ENCODE results near the gene PIM1. TPM values are rescaled to one million over a fixed set of nuclear protein-coding genes. Genes with fewer than 3 reads are reported as not detected.

Gene PIM1
- total and polyA plus RNA-seq, 9 of the 15 experiments (the other 6 are each of a cell fraction or from before 2014, with no cell fraction given) = 19.0 to 789 (median 212) TPM

- no peak for TF ChIP-seq ZFP36 (IDR thresholded peaks at IDR 0.05; ENCODE audit: low read depth, low read length, partially characterized antibody)
- TF ChIP-seq, protein P1, sequence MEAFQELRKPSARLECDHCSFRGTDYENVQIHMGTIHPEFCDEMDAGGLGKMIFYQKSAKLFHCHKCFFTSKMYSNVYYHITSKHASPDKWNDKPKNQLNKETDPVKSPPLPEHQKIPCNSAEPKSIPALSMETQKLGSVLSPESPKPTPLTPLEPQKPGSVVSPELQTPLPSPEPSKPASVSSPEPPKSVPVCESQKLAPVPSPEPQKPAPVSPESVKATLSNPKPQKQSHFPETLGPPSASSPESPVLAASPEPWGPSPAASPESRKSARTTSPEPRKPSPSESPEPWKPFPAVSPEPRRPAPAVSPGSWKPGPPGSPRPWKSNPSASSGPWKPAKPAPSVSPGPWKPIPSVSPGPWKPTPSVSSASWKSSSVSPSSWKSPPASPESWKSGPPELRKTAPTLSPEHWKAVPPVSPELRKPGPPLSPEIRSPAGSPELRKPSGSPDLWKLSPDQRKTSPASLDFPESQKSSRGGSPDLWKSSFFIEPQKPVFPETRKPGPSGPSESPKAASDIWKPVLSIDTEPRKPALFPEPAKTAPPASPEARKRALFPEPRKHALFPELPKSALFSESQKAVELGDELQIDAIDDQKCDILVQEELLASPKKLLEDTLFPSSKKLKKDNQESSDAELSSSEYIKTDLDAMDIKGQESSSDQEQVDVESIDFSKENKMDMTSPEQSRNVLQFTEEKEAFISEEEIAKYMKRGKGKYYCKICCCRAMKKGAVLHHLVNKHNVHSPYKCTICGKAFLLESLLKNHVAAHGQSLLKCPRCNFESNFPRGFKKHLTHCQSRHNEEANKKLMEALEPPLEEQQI (IDR thresholded peaks at IDR 0.05) = no peak
- no peak for TF ChIP-seq ZSCAN32 (CRISPR knock-in tag; IDR thresholded peaks at IDR 0.05)
- no peak for TF ChIP-seq BDP1 (IDR thresholded peaks at IDR 0.05; ENCODE audit: insufficient read depth, insufficient read length)
- TF ChIP-seq MGA (IDR thresholded peaks at IDR 0.05) = peak; percentile 71
- TF ChIP-seq RBBP5 (IDR thresholded peaks at IDR 0.05; ENCODE audit: borderline replicate concordance, insufficient read depth, low read length, poor library complexity, severe bottlenecking) = no peak
- TF ChIP-seq ERF (CRISPR knock-in tag; IDR thresholded peaks at IDR 0.05) = no peak
- TF ChIP-seq ZBTB2 (IDR thresholded peaks at IDR 0.05) = no peak
- no peak for TF ChIP-seq HDAC6 (IDR thresholded peaks at IDR 0.05; ENCODE audit: low read depth, low read length)
- TF ChIP-seq SIRT6 (IDR thresholded peaks at IDR 0.05; ENCODE audit: low read depth, low read length) = no peak
- TF ChIP-seq ZNF384 (IDR thresholded peaks at IDR 0.05; ENCODE audit: low read depth, low read length) = peak; percentile 47
- no peak for TF ChIP-seq SMAD3 (CRISPR knock-in tag; conservative IDR thresholded peaks at IDR 0.05)
Measured at GRCh38 chr6:37205175-37205996, 35.4 kb downstream of the PIM1 start (continued).
